Occipital lobe (tissue), 2 donors: Measurements from ENCODE around the gene ANK2. TPM values are rescaled to one million over a fixed set of nuclear protein-coding genes. Genes with fewer than 3 reads are reported as not detected.
"Not testable (repeated sequence)": the region's sequence is repeated elsewhere in the genome, so short reads cannot be mapped to it uniquely, and the experiment has no call there.

ENCODE experiments used
- DNase-seq: peaks from one replicate; lab custom pipeline; 2025; lab: John Stamatoyannopoulos, UW
- total RNA-seq: library from RNA; depleted of rRNA; stranded (reverse); fragments of >200 nt; gene quantifications from one replicate; pipeline ENCODE4 v1.2.3, GENCODE V29; 2014

Gene ANK2
- total RNA-seq, 1 donor from 2014 or later: 648 TPM

DNA sequence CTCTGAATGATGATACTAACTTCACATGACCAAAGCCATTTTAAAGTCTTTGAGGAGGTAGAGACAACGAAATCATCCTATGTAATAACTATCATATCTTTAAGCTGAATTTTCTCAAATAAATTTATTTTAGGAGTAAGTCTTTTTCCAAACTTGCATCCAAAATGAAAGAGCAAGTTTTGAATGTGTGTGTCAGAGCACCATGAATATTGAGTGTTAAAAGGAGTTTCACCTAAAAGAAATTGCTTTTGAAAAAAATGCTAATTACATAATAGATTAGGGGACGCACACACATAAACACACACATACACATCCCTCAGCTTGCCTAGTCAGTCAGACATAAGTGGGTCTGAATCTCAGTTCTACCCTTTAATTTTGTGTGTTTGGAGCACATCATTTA lies 1.9 kb downstream of the ANK2 start:
- no peak for DNase-seq

DNA sequence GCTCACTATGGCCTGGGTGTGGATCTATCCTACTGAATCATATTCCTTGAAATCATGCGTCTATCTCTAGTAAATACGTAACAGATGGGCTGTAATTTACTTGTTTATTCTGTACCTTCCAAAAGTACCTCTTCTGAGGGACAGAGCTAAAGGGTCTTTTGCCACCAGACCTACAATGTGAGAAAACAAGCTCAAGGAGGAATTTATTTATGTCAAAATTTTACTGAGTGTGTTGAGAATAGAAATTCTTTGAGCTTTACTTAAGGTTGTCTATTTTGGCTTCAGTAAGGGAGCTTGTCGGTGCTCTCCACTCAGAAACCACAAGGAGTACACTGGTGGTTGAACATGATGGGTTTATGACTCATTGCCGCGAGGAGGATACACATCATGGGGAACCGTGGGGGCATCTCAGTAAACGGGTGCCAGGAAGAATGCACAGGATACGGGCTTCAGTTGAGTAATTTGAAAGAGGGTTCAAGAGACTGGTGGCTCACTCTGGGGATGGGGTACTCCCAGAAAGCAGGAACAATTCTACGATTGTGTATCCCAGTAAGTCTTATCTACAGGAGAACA lies 3.0 kb downstream of the ANK2 start:
- peak; percentile 18 for DNase-seq

DNA sequence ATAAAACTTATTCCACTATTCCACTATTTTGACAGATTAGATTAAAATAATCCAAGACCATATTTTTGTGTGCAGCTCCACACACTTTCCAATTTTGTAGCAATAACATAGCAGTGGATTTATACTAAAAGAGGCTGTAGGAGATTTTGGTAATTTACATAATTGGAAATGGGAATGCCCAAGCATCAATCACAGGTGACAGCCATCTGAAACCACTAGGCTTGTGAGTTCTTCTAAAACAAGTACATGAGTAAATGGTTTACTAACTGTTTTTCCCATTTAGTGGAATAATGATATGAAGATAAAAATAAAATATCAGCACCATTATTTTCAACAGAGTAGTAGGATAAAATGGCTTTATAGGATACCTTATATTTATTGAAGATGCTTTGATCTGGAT lies 4.4 kb downstream of the ANK2 start:
- DNase-seq: no peak

DNA sequence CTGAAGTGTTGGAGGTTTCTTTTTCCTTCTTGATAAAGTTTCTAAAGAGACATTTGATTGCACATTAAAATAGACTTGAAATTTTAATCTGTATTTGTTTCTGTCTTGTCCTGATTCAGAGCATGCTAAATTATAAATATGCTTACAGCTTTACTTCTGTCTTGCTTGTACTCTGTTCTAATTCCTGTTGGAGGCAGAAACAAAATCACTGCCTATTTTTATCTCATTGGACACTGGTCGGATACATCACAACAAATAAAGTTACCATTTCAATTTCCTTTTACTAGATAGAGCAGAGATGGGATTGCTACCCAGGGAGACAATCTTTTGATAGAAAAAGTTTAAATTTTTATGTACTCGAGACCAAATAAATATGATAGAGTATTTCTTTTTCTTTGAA lies 6.9 kb downstream of the ANK2 start:
- DNase-seq: no peak

DNA sequence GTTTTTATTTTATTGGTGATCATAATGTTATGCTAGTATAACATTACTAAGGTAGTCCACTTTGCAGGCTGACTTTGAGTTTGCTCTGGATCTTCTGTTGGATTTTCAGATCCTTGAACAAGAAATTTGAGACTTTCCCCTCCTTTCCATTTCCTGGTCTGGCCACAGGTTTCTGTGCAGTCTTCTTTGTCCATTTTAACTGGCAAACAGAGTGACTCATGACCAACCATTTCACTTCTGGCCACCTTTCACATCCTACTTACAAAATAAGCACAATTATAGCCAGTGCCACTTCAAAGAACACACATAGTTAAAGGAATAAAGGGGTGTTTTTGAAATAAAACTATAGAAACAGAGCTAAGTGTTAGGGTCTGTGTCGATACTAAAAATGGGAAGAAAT lies 8.4 kb downstream of the ANK2 start:
- no peak for DNase-seq

DNA sequence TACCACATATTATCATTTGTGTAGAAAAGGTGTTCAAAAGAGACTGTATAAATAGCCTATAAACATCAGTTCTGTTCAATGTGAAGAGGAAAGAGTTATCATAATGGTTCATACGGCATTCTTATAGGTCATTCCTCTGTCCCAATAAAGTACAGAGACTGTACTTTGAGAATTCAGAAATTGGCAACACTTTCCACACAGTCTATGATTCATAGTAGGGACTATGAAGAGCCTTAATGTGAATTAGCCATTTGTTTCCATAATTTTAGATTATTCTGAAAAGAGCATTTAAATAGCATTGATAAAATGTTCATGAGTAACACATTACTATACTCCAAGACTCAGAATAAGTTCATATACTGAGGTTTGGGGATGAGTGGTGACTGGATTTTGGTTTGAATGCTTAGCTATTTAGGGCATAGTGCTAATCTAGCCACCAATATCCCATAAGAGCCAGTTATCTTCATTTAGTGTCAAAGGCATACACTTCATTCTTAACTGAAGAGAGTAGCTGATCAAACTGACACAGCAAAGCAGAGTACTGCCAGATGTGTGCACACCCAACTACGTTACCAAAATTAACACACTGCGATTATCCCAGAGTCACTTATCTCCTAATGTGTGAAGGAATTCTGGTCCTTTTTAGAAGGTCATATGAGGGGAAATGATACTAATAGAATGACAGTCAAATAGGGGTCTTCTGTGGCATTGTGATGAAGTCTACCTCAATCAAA lies 10.2 kb downstream of the ANK2 start:
- DNase-seq: no peak

DNA sequence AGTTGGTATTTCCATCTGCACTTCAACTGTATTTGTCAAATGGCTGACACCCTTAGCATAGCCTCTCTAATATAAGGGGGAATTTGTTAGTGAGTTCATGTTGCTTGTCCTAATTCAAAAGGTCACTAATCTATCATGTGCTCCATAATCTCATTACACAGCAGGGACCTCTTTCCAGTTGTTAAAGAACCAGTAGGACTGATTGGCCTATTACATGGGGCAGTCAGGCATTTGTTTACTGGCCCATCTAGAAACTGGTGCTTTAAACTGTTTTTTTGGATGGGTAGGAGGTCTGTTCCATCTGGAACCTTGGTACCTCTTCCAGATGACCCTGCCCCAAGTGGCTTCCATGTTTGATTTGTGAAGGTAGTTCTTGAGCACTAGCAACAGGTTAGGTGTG lies 11.4 kb downstream of the ANK2 start:
- no peak for DNase-seq

DNA sequence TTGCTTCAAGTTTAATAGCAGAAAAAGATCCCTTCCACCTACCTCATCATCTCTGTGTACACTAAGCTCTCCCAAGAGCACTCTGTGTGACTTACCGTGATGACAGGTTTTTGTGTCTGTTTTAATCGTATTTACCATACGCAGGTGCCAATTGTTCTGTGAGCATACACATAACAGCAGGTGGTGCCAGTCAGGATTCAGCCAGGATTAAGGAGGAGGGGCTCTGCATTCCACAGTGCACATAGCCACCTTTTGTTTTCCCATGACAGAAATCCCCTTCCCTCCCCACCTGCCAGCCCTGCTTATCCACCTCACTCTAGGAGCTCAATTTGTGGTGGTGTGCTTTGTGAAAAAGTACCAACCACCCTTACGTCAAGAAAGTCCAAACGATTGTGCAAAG lies 14.8 kb downstream of the ANK2 start:
- no peak for DNase-seq

DNA sequence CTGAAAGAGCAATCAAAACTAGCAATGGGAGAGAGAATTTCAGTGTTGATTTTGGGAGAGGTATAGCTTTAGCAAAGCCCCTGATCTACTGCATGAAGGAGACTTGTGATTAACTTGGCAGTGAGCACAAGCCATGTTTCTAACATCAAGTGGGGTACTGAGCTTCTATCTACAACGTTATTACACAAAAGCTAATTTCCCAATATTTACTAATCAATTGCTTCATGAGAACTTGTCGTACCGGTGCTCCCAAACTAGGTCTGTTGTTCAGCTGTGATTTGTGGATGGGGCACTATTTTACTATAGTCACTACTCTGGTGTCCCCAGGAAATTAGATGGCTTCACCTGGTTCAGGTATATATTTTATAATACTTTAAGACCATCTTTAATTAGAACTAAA lies 16.2 kb downstream of the ANK2 start:
- DNase-seq: no peak

DNA sequence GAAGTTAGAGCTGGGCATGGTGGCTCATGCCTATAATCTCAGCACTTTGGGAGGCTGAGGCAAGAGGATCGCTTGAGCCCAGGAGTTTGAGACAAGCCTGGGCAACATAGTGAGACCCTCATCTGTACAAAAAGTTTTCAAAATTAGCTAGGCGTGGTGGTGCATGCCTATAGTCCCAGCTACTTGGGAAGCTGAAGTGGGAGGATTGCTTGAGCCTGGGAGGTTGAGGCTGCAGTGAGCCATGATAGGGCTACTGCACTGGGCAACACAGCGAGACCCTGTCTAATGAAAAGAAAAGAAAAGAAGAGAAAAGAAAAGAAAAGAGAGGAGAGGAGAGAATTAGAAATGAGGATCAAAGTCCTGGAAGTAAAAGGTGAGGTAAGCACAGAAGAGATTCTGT lies 19.3 kb downstream of the ANK2 start:
- not testable (repeated sequence) for DNase-seq

DNA sequence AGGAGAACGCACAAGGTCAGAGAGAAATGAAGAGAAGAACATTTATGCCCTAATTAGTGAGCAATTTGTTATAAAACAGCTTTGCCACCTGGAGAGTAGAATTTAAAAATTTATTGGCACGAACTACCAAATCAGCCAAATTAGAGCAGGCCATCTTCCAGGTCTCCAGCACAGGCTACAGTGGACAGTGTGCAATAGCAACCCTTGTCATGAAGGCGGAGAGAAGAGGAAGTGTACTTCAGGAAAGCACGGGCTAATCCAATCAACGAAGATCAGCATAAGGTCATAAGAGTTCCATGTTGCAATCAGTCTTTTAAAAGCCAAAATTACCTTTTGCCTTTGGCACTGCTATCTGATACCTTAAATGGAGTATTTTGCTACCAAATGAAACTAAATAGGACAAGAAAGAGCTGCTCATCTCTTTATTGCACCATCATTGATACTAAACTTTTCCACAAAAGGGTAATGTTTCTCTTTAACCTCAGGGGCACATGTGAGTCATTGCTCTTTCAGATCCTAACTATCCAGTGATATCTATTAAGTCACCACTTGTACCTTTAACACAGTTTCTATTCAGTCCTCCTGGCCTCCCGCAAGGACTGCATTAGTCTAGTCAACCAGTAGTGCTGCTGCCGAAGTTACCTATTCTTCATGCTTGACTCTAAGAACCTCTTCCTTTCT lies 19.9 kb downstream of the ANK2 start:
- no peak for DNase-seq

DNA sequence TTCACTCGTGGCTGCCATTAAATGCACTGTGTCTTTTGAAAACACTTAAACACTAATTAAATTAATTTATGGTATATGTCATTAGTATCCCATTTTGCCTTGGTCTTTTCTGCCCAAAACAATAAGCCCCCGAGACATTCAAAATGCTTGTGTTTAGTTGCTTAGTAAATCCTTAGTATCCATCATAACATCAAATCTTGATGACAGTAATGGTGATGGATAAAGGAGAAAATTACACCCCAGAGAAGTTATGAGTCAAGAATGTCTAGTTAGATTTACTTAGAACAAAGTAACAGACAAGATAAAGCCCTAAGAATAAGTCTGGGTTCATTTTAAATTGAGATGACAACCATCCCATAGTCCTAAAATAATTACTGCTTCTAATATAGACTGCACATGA lies 21.3 kb downstream of the ANK2 start:
- no peak for DNase-seq

DNA sequence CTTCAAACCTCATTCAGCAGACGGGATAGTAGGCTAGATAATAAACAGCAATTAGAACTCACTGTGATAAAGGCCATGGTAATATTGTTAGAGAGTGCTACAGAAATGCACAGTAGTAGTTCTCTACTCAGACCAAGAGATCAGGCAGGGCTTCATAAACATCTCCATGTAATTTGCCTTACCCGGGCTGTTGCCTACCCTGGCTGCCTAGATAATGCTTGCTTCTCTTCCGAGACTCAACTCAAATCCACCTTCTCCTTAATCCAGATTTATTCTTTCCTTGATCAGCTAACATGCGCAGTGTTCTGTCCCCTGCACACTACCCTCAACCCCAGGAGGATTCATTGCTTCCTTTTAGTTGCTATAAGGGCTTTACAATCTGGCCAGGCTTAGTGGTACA lies 21.8 kb downstream of the ANK2 start:
- no peak for DNase-seq

DNA sequence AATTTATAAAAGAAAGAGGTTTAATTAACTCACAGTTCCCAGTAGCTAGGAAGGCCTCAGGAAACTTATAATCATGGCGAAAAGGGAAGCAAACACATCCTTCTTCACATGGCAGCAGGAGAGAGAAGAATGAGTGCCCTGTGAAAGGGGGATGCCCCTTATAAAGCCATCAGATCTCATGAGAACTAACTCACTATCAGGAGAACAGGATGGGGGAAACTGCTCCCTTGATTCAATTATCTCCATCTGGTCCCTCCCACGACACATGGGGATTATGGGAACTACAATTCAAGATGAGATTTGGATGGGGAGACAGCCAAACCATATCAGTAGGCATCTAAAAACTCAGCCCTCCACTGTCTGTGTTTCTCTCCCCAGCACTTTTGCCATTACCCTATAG lies 22.4 kb downstream of the ANK2 start:
- DNase-seq: no peak

DNA sequence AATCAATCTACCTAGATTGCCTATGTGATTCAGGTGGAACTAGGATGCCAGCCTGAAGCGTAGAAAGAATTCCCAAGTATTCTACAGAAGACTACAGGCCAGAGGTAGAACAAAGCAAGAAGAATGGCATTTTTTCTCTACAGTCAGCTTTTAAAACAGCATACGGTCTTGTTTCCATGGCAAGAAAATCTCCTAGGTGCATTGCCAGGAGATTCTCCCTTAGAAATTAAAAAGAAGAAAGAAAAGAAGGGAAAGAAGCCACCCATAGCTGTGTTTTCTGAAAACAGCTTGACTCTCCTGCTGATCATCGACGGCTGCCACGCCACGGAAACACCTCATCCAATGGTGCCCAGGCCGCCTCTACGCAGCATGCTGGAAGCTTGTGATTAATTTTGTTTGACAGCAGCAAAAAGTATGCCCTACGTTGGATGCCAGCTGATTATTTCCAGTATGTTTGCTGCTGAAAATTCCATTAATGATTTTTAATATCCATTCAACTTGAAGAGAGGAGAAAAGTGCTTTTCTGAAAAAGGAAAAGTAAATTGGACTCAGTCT lies 24.1 kb downstream of the ANK2 start:
- no peak for DNase-seq

DNA sequence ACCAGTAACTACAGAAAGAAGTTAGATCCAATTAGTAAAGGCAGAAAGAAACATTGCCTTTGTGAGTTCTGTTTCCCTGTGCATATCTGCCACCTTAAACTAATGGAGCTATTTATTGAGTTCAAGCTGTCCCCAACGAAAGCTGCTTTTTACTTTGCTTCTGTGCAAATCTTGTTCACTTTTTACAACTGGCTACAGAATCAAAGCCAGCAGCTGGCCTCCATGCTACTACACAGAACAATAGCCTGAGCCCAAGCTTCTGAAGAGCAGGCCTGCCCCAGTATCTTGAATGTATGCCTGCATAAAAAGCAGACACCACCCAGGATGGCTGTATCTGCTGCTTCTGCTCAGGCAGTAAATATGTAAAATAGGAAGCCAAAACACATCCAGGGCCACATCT lies 28.1 kb downstream of the ANK2 start:
- peak; percentile 13 for DNase-seq

DNA sequence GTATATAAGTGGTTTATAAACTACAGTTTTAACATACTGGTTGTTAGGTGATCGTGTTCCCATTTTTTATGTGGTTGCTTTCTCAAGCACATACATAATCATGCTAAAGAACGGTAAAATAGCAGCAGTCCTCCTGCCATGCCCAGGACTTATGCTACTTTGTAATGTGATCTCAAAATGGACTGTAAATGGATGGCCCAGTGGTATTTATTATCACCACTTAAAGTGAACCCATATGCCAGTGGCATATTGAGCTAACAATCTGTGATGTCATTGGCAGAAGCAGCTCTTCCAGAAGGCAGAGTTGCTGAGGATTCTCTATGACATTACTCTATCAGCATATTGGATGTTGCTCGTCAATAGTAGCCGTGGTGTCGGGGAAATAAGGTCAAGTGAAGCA lies 28.6 kb downstream of the ANK2 start:
- DNase-seq: no peak

DNA sequence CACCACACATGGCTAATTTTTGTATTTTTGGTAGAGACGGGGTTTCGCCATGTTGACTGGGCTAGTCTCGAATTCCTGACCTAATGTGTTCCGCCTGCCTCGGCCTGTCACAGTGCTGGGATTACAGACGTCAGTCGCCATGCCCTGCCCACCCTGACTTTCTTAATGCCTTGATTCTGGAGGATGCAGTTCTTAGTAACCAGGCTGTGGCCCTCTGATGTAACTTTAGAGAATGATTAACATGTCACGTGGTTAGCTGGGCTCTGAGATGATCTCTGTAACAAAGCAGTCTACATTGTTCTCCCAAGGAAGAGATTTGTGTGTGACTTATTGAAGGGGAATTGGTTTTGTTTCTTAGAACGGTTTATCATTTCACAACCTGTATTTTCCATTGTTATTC lies 30.6 kb downstream of the ANK2 start:
- no peak for DNase-seq

DNA sequence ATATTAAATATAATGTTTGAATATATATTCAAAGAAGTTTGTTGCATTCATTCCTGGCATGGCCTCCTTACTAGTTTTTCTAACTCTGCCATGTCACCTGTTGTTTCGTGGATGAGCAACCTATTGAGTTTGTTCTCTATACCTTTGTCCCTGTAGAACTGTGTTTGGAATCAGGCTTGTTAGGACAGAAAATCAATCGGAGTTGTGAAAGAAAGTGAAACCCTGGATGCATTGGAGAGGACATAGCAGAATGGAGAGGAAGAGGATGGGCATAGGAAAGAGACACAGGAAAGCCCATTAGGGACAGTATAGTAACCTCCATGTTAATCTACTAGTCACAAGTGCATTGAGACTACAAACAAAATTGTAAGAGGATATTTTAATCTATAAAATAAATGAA lies 31.2 kb downstream of the ANK2 start:
- DNase-seq: no peak

DNA sequence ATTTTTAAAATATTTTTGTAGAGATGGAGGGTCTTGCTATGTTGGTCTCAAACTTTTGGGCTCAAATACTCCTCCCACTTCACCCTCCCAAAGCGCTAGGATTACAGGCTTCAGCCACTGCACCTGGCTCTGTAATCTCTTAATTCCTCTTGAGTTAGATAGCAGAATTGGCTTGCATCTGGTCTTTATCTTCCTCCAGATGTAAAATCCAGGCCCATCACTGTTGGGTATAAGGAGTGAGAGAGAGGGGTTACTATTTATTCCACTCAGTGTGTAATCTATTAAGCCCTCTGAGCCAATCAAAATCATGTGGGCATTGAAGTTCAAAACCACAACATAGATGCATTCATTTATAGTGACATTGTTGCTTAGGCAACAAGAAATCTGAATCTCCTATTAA lies 33.9 kb downstream of the ANK2 start:
- DNase-seq: no peak

DNA sequence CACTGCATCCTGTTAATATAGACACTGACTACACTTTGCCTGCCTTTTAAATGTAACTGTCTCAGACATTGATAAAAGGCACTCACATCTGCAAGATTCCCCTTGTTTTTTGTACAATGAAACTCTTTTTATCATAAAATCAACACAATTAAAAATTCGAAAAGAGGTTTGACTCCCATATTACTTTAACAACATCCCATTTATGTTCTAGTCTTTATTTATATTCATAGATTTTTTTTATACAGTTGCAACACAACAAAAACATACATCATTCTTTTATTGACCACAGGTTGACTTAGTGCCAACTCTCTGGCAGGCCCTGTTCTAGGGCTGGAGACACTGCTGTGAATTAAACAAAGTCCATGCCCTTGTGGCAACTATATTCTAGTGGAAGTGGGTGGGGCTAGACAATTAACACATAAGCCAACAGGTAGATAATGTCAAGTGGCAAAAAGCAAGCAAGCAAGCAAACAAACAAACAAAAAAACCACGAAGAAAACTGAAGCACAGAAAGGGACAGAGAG lies 36.8 kb downstream of the ANK2 start:
- no peak for DNase-seq

DNA sequence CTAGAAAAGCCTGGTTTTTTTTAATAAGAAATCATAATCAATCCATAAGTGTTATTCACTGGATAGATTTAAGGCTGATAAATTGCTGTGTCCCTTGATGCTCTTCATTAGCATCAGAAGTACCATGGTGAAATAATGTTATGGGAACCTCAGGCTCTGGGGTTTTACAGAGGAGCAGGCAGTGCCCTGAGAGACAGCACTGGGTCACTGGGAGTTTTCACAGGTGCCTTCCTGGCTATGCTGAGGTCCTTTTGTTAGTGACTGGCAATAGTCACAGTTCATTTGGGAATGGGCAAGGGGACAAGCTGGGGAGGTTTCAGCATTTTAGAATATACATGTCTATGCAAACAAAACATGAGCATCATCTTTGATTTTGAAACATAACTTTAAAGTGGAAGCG lies 38.6 kb downstream of the ANK2 start:
- no peak for DNase-seq

DNA sequence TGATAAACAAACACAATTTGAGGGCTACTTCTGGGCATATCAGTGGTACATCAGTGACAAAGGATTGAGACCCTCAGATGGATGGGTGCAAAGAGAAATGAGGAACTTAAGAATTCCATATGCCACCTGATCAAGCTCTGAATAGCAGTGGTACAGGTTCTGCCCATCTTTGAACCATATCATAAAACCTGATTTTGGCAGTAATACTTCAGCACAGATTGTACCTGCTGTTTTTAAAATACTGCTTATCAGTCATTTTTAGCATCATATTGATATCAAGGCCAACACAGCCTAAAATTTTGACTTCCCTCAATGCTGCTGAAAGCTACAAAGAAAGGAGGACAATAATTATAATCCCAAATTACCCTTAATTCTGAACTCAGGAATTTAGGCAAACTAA lies 41.5 kb downstream of the ANK2 start:
- no peak for DNase-seq
